HepG2 (cell line): ENCODE results near the gene SOCS3. TPM values are rescaled to one million over a fixed set of nuclear protein-coding genes. Genes with fewer than 3 reads are reported as not detected.

Experiments
- ATAC-seq: fragments of 200-7000 bp; cut with Tn5 transposase; 3 replicates; pipeline ENCODE4 v1.9.1; 2020; ENCODE audit warnings: mild to moderate bottlenecking, moderate library complexity
- BruUV-seq: library from RNA; stranded (reverse); fragments of 400-500 nt; replicated peaks from 2 replicates; lab custom pipeline; 2021; lab: Mats Ljungman, UMichigan
- CTCF ChIA-PET: fragments of 300-600 bp; formaldehyde crosslinking; extraction: SDS; loops from one replicate; lab custom pipeline; 2021; ENCODE audit warnings: low total read pairs, inconsistent platforms, low intra/inter-chr PET ratio; lab: Yijun Ruan, JAX
- POLR2A ChIA-PET: fragments of 350-600 bp; sonication (Branson Sonifier 250); formaldehyde crosslinking; loops from one replicate; lab custom pipeline; 2020; ENCODE audit warnings: antibody characterized with exemption, inconsistent platforms; lab: Yijun Ruan, JAX
- DNase-seq: peaks from one replicate; pipeline ENCODE4 v3.0.0-alpha.2; 2015; ENCODE audit warnings: low spot score
- FAIRE-seq: peaks from 3 replicates; lab custom pipeline; 2011; peaks lifted over from hg19 to GRCh38; lab: Jason Lieb, UNC
- H2AFZ ChIP-seq: one replicate; pipeline ENCODE4 v1.6.1; 2011; ENCODE audit warnings: low read length, inconsistent platforms
- H3K27ac ChIP-seq: fragments of 300-600 bp; 3 replicates; pipeline ENCODE4 v1.8.0; 2011; ENCODE audit warnings: mixed run types, mild to moderate bottlenecking, mixed read lengths, low read length, inconsistent platforms; ENCODE audit not compliant: insufficient read depth; ENCODE audit errors: extremely low read length
- H3K27me3 ChIP-seq, 2 experiments: fragments of 200-600 bp in 1 of 2; 2 replicates in 1 of 2; 3 replicates in 1 of 2; pipeline versions ENCODE4 v1.6.0 to v1.8.0; 2011; ENCODE audit warnings: low read length in 2 of 2, mild to moderate bottlenecking in 2 of 2, moderate library complexity in 2 of 2, inconsistent platforms in 1 of 2; ENCODE audit not compliant: insufficient read depth in 2 of 2, control insufficient read depth in 1 of 2
- H3K36me3 ChIP-seq, 2 experiments: fragments of 200-600 bp in 1 of 2; replicated peaks in 1 of 2; 2 replicates in 1 of 2; 3 replicates in 1 of 2; pipeline versions ENCODE4 v1.5.1 to v1.8.0; 2011; ENCODE audit warnings: low read length in 2 of 2, inconsistent platforms in 1 of 2; ENCODE audit not compliant: insufficient read depth in 2 of 2, control insufficient read depth in 1 of 2
- H3K4me1 ChIP-seq: 2 replicates; pipeline ENCODE4 v1.5.1; 2012; ENCODE audit warnings: low read length, inconsistent platforms; ENCODE audit not compliant: insufficient read depth
- H3K4me2 ChIP-seq: 2 replicates; pipeline ENCODE4 v1.6.0; 2011; ENCODE audit warnings: low read depth, low read length, inconsistent platforms
- H3K4me3 ChIP-seq, 3 experiments: fragments of 200-600 bp in 1 of 3; sonication (generic), shearing (Covaris generic) in 1 of 3; replicated peaks in 1 of 3; 2 replicates each; pipeline ENCODE4 v1.5.1; 2011 to 2016; ENCODE audit warnings: low read length in 3 of 3, inconsistent platforms in 2 of 3, low read depth in 2 of 3, mild to moderate bottlenecking in 2 of 3, control low read depth in 1 of 3, mixed read lengths in 1 of 3; ENCODE audit not compliant: insufficient read depth in 1 of 3
- H3K79me2 ChIP-seq: one replicate; pipeline ENCODE4 v1.6.1; 2011; ENCODE audit warnings: low read length, inconsistent platforms; ENCODE audit not compliant: insufficient read depth
- H3K9ac ChIP-seq: 2 replicates; pipeline ENCODE4 v1.6.0; 2011; ENCODE audit warnings: mild to moderate bottlenecking, low read depth, low read length, inconsistent platforms; ENCODE audit not compliant: insufficient read depth
- H3K9me3 ChIP-seq: 2 replicates; pipeline ENCODE4 v1.5.1; 2012; ENCODE audit warnings: mild to moderate bottlenecking, low read length
- H4K20me1 ChIP-seq: 2 replicates; pipeline ENCODE4 v1.6.0; 2011; ENCODE audit warnings: inconsistent platforms, mild to moderate bottlenecking, low read length, moderate library complexity; ENCODE audit not compliant: insufficient read depth
- HOXA7 ChIP-seq: sonication (generic); formaldehyde crosslinking; IDR thresholded peaks from 2 replicates; pipeline ENCODE4 v1.8.1; 2022; ENCODE audit warnings: mild to moderate bottlenecking, missing genetic modification reagents, moderate library complexity
- NR3C1 ChIP-seq: sonication (generic); formaldehyde crosslinking; IDR thresholded peaks from 2 replicates; pipeline ENCODE4 v1.4.0; 2020; ENCODE audit warnings: missing genetic modification reagents
- POLR2AphosphoS2 ChIP-seq: IDR thresholded peaks from 2 replicates; pipeline ENCODE4 v1.6.1; 2011; ENCODE audit warnings: low read depth, low read length, improper control_type of control experiment
- SMAD3 ChIP-seq: sonication (generic); formaldehyde crosslinking; IDR thresholded peaks from 2 replicates; pipeline ENCODE4 v1.4.0; 2020; ENCODE audit warnings: missing genetic modification reagents
- TAF1 ChIP-seq: sonication (generic); formaldehyde crosslinking; IDR thresholded peaks from 2 replicates; pipeline ENCODE4 v1.4.0; 2020; ENCODE audit warnings: missing genetic modification reagents
- ZBTB39 ChIP-seq: sonication (generic); formaldehyde crosslinking; IDR thresholded peaks from 2 replicates; pipeline ENCODE4 v1.5.0; 2020; ENCODE audit warnings: missing genetic modification reagents
- ZNF383 ChIP-seq: sonication (generic); formaldehyde crosslinking; IDR thresholded peaks from 2 replicates; pipeline ENCODE4 v1.4.0; 2020; ENCODE audit warnings: missing genetic modification reagents, mild to moderate bottlenecking, borderline replicate concordance
- ZNF546 ChIP-seq: sonication (generic); formaldehyde crosslinking; conservative IDR thresholded peaks from 2 replicates; pipeline ENCODE4 v1.8.1; 2023; ENCODE audit warnings: mild to moderate bottlenecking, missing genetic modification reagents
- ZNF781 ChIP-seq: sonication (generic); formaldehyde crosslinking; IDR thresholded peaks from 2 replicates; pipeline ENCODE4 v1.5.1; 2020; ENCODE audit warnings: borderline replicate concordance, mild to moderate bottlenecking, missing genetic modification reagents; ENCODE audit errors: not compliant biosample characterization
- WGBS: methylation state at CpG from one replicate; pipeline ENCODE4 v1.1.6; 2017; ENCODE audit warnings: low lambda C conversion rate; 5-methylcytosine and 5-hydroxymethylcytosine counted together
- in situ Hi-C: cut with HindIII; loops from 2 replicates; pipeline ENCODE4 v1.10.0; 2017; ENCODE audit warnings: low pct_unique_long_range_greater_than_20kb; ENCODE audit not compliant: extremely low pct_ligation_motif_present
- intact Hi-C: fragments of 100-400 bp; cut with micrococcal nuclease; formaldehyde crosslinking; loops from one replicate; pipeline ENCODE4 v1.10.0; 2022; ENCODE audit not compliant: unreplicated experiment
- polyA plus RNA-seq, 8 experiments: library from polyadenylated mRNA; depleted of rRNA in 3 of 8; stranded (reverse) in 7 of 8; unstranded in 1 of 8; fragments of >200 nt; fragmentation: Illumina TruSeq in 4 of 8; extraction: Trizol in 4 of 8; gene quantifications; 2 replicates each; pipeline versions ENCODE4 v1.2.1 to v1.2.3, GENCODE V29; 2011 to 2016; ENCODE audit warnings: low read depth in 4 of 8, missing spikeins in 1 of 8, mixed read lengths in 1 of 8; ENCODE audit not compliant: insufficient read depth in 1 of 8
- total RNA-seq, 5 experiments: library from RNA; depleted of rRNA; stranded (reverse); fragments of >200 nt; fragmentation: Illumina TruSeq; extraction: Trizol; gene quantifications; 2 replicates each; pipeline ENCODE4 v1.2.3, GENCODE V29; 2016; ENCODE audit warnings: low read depth in 1 of 5
- TF ChIP-seq, protein P1 (sequence below): sonication (generic); formaldehyde crosslinking; IDR thresholded peaks from 2 replicates; pipeline ENCODE4 v1.5.0; 2020; ENCODE audit warnings: mild to moderate bottlenecking, missing genetic modification reagents
- TF ChIP-seq, protein P2 (sequence below): sonication (generic); formaldehyde crosslinking; IDR thresholded peaks from 2 replicates; pipeline ENCODE4 v1.4.0; 2020; ENCODE audit warnings: low read depth, missing genetic modification reagents
- TF ChIP-seq, protein P3 (sequence below): sonication (generic); formaldehyde crosslinking; IDR thresholded peaks from 2 replicates; pipeline ENCODE4 v1.5.0; 2020; ENCODE audit warnings: mild to moderate bottlenecking, low read depth, missing genetic modification reagents, borderline replicate concordance
- TF ChIP-seq, protein P4 (sequence below): sonication (generic); formaldehyde crosslinking; IDR thresholded peaks from 2 replicates; pipeline ENCODE4 v1.5.0; 2020; ENCODE audit warnings: mild to moderate bottlenecking, missing genetic modification reagents

Gene SOCS3
- total and polyA plus RNA-seq, 2 of the 13 experiments (the other 11 are each of a cell fraction or from before 2014, with no cell fraction given) = 0.77 to 2.4 TPM

DNA sequence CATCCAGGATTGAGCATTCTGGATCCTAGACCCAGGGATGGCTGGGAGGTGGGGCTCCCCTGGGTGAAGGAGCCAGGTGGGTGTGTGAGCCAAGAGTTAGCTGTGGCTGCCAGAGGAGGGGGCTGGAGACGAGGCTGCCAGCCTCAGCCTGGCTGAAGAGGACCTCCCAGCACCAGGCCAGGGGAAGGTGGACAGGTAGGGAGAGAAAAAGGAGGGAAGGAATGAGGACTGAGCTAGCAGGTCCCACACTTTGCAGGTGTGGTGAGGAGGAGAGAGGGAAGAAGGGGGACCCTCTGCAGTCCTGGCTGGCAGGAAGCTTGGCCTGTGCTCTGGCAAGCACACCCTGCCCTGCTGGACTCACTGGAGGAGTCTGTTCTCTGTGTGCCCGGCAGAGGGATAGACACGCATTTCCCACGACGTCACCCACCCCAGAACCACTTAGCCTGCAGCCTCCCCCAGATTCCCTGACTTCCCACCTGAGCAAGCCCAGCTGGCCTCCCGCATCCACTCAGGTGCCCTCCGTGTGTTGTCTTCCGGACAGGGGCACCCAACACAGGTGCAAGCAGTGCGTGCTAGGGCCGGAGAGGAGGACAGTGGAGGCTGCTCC, 42.0 kb downstream of the SOCS3 start:
- no TSS peak for BruUV-seq
- CTCF ChIA-PET = no interaction called here
- no peak for ATAC-seq
- FAIRE-seq = no peak
- in situ Hi-C loops = no loop called here
- Histone ChIP-seq H3K9me3 (no peaks in the 10 kb centered on the region), H3K9ac (no peak overlapping the region), H2AFZ (no peak overlapping the region)
- peak; percentile 22; the same call in 1 of the 2 replicates for TF ChIP-seq TAF1 (CRISPR knock-in tag)
- no peak for TF ChIP-seq POLR2AphosphoS2
- TF ChIP-seq, protein P1, sequence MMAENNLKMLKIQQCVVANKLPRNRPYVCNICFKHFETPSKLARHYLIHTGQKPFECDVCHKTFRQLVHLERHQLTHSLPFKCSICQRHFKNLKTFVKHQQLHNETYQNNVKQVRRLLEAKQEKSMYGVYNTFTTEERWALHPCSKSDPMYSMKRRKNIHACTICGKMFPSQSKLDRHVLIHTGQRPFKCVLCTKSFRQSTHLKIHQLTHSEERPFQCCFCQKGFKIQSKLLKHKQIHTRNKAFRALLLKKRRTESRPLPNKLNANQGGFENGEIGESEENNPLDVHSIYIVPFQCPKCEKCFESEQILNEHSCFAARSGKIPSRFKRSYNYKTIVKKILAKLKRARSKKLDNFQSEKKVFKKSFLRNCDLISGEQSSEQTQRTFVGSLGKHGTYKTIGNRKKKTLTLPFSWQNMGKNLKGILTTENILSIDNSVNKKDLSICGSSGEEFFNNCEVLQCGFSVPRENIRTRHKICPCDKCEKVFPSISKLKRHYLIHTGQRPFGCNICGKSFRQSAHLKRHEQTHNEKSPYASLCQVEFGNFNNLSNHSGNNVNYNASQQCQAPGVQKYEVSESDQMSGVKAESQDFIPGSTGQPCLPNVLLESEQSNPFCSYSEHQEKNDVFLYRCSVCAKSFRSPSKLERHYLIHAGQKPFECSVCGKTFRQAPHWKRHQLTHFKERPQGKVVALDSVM (CRISPR knock-in tag) = peak; percentile 39; the same call in 1 of the 2 replicates
- TF ChIP-seq HOXA7 (CRISPR knock-in tag) = no peak
- TF ChIP-seq, protein P2, sequence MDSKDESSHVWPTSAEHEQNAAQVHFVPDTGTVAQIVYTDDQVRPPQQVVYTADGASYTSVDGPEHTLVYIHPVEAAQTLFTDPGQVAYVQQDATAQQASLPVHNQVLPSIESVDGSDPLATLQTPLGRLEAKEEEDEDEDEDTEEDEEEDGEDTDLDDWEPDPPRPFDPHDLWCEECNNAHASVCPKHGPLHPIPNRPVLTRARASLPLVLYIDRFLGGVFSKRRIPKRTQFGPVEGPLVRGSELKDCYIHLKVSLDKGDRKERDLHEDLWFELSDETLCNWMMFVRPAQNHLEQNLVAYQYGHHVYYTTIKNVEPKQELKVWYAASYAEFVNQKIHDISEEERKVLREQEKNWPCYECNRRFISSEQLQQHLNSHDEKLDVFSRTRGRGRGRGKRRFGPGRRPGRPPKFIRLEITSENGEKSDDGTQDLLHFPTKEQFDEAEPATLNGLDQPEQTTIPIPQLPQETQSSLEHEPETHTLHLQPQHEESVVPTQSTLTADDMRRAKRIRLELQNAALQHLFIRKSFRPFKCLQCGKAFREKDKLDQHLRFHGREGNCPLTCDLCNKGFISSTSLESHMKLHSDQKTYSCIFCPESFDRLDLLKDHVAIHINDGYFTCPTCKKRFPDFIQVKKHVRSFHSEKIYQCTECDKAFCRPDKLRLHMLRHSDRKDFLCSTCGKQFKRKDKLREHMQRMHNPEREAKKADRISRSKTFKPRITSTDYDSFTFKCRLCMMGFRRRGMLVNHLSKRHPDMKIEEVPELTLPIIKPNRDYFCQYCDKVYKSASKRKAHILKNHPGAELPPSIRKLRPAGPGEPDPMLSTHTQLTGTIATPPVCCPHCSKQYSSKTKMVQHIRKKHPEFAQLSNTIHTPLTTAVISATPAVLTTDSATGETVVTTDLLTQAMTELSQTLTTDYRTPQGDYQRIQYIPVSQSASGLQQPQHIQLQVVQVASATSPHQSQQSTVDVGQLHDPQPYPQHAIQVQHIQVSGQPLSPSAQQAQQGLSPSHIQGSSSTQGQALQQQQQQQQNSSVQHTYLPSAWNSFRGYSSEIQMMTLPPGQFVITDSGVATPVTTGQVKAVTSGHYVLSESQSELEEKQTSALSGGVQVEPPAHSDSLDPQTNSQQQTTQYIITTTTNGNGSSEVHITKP (CRISPR knock-in tag) = no peak
- TF ChIP-seq ZNF781 (CRISPR knock-in tag) = no peak
- TF ChIP-seq, protein P3, sequence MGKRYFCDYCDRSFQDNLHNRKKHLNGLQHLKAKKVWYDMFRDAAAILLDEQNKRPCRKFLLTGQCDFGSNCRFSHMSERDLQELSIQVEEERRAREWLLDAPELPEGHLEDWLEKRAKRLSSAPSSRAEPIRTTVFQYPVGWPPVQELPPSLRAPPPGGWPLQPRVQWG (CRISPR knock-in tag) = no peak
- TF ChIP-seq ZNF383 (CRISPR knock-in tag) = 0 out of 2 replicates have a peak, but pooled peaks have one; percentile 44
- TF ChIP-seq NR3C1 (CRISPR knock-in tag) = no peak
- TF ChIP-seq SMAD3 (CRISPR knock-in tag) = no peak
- peak; percentile 52; the same call in 1 of the 2 replicates for TF ChIP-seq ZBTB39 (CRISPR knock-in tag)
- TF ChIP-seq, protein P4, sequence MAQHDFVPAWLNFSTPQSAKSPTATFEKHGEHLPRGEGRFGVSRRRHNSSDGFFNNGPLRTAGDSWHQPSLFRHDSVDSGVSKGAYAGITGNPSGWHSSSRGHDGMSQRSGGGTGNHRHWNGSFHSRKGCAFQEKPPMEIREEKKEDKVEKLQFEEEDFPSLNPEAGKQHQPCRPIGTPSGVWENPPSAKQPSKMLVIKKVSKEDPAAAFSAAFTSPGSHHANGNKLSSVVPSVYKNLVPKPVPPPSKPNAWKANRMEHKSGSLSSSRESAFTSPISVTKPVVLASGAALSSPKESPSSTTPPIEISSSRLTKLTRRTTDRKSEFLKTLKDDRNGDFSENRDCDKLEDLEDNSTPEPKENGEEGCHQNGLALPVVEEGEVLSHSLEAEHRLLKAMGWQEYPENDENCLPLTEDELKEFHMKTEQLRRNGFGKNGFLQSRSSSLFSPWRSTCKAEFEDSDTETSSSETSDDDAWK (CRISPR knock-in tag) = no peak
- no peak for TF ChIP-seq ZNF546 (CRISPR knock-in tag)
- TF ChIP-seq, all 625 proteins: peak for 4
- Histone ChIP-seq H3K4me2 (peak overlapping the region; percentile 62), H4K20me1 (no peaks in the 10 kb centered on the region), H3K36me3 (no peaks in the 10 kb centered on the region), H3K4me3 (no peak overlapping the region), H3K27ac (no peak overlapping the region), H3K4me1 (peaks cover 47% of the 10 kb centered on the region), H3K27me3 (peaks cover 31 to 88% of the 10 kb centered on the region in 2 experiments), H3K79me2 (no peaks in the 10 kb centered on the region)
- intact Hi-C loops = loop anchor here (10.0 kb wide), 2 partner anchors 57 to 63 kb away; partner anchors contain the start of gene PGS1
- DNase-seq = no peak
- 48% methylated on average over 10 of the region's 10 CpGs for WGBS
- POLR2A ChIA-PET = interaction anchor here (0.7 kb wide), 1 partner anchor 30 kb away, joined by 3 read pairs; no protein-coding TSS in a partner anchor
